SK-N-MC (cell line): ENCODE measurements around the gene FGF2.
"Not testable (repeated sequence)": the region's sequence is repeated elsewhere in the genome, so short reads cannot be mapped to it uniquely, and the experiment has no call there.

ENCODE experiments used
- DNase-seq: peaks from one replicate; pipeline ENCODE4 v3.0.0-alpha.2; 2011; ENCODE audit warnings: low read depth, low spot score
- H3K27ac ChIP-seq: fragments of 200-600 bp; sonication (generic); 2 replicates; pipeline ENCODE4 v1.5.1; 2016; ENCODE audit warnings: mixed run types
- H3K36me3 ChIP-seq: fragments of 200-600 bp; sonication (generic); 2 replicates; pipeline ENCODE4 v1.6.1; 2017; ENCODE audit warnings: antibody characterized with exemption, low read length, mixed read lengths; ENCODE audit not compliant: insufficient read depth
- H3K4me3 ChIP-seq: fragments of 200-600 bp; sonication (generic); 2 replicates; pipeline ENCODE4 v1.5.1; 2016
- H3K9ac ChIP-seq: fragments of 200-600 bp; sonication (generic); 2 replicates; pipeline ENCODE4 v1.8.0; 2017; ENCODE audit warnings: mixed run types, mixed read lengths; ENCODE audit not compliant: insufficient read length
- H3K9me3 ChIP-seq: fragments of 200-600 bp; sonication (generic); 2 replicates; pipeline ENCODE4 v1.6.1; 2017; ENCODE audit warnings: low read depth, mild to moderate bottlenecking, antibody characterized with exemption, low read length, moderate library complexity, mixed read lengths
- EZH2 ChIP-seq: fragments of 200-600 bp; sonication (generic); IDR thresholded peaks from one replicate; pipeline ENCODE4 v1.6.1; 2017; ENCODE audit warnings: antibody characterized with exemption
- FOXP2 ChIP-seq: optimal IDR thresholded peaks from 2 replicates; pipeline ENCODE3; 2011; ENCODE audit warnings: mild to moderate bottlenecking, moderate library complexity; ENCODE audit not compliant: insufficient read depth; ENCODE audit errors: extremely low read length, control extremely low read depth
- POLR2AphosphoS5 ChIP-seq: IDR thresholded peaks from 2 replicates; pipeline ENCODE4 v1.6.1; 2012; ENCODE audit warnings: mild to moderate bottlenecking, low read depth, low read length, borderline replicate concordance

FGF2 gene

DNA sequence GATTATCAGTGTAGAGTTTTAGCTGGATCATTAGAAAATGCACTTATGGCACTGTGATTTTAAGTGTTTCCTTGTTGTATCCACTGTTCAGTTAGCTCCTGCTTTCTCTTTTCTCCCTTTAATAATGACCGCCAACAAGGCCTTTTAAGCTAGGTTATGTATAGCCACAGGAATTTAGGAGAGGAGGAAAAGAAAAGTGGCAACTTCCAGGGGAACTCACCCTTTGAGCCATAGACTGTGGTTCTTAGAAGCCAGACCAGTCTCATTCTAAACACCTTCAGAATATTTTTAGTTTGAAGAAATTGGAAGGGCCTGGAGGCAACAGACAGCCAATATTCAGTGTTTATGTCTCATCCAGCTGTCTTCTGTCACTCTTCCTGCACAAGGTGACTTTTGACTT is 6.1 kb downstream of the FGF2 start:
- H3K9ac ChIP-seq = no peak overlapping the region
- no peaks in the 10 kb centered on the region for H3K9me3 ChIP-seq
- TF ChIP-seq EZH2 (no peak), POLR2AphosphoS5 (no peak), FOXP2 (no peak)
- no peak for DNase-seq
- H3K36me3 ChIP-seq = no peaks in the 10 kb centered on the region
- no peak overlapping the region for H3K4me3 ChIP-seq
- H3K27ac ChIP-seq = no peak overlapping the region

DNA sequence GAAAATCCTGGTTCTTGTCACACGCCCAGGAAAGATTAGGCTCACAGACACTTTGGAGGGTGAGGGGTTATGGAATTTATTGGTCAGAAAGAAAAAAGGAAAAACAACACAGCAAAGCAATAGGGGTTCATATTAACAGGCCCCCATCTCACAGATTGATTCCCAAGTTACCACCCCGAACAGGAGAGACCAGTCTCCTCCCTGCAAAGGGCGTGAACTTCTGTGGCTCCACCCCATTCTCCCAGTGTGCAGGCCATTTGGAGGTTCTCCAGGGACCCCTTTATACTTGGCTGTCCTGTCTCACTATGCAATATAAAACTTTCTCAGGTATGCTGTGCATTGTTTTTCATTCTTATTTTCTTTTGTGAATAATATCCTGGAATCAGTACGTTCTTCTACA is 7.4 kb downstream of the FGF2 start:
- H3K36me3 ChIP-seq = no peaks in the 10 kb centered on the region
- no peak for TF ChIP-seq POLR2AphosphoS5
- TF ChIP-seq EZH2 = no peak
- TF ChIP-seq FOXP2 = no peak
- no peaks in the 10 kb centered on the region for H3K9me3 ChIP-seq
- H3K9ac ChIP-seq = no peak overlapping the region
- no peak for DNase-seq
- H3K27ac ChIP-seq = no peak overlapping the region
- no peak overlapping the region for H3K4me3 ChIP-seq

DNA sequence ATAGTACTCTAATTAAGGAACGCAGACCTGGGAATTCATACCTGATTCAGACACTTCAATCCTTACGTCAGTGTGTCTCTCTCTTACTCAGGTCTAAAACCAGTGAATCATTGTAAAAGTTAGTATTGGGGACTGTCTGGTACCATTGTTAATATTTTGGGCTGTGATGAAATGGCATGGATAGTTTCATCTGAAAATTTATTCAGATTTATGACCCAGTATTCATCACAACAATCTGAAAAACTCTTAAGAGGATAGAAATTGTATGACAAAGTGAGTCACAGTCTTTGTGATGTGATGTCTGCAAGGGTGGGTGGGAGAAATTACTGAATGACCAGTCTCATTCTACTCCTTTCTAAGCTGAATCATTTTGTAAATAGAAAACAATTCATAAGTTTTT is 10.3 kb downstream of the FGF2 start:
- no peak overlapping the region for H3K4me3 ChIP-seq
- no peaks in the 10 kb centered on the region for H3K9me3 ChIP-seq
- TF ChIP-seq POLR2AphosphoS5 (no peak), FOXP2 (no peak), EZH2 (no peak)
- H3K9ac ChIP-seq = no peak overlapping the region
- no peak overlapping the region for H3K27ac ChIP-seq
- H3K36me3 ChIP-seq = no peaks in the 10 kb centered on the region
- no peak for DNase-seq

DNA sequence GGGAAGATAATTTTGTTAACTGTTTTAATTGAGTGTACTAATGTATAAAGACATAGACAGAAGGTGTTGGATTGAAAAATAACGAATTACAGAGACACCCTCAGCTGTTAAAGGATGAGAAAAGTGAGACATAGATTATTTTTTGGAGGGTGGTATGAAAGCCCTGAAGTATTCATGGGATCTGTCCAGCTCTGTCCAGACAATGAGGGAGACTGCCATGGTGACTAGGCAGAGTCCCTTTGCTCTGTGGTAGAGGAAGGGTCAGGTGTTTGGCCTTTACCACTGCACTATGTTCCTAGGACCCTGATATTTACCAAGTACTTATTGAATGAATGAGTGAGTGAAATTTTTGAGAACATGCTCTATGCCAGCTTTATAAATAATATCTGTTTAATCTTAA is 11.4 kb downstream of the FGF2 start:
- TF ChIP-seq POLR2AphosphoS5 = no peak
- no peak for TF ChIP-seq FOXP2
- no peak for TF ChIP-seq EZH2

DNA sequence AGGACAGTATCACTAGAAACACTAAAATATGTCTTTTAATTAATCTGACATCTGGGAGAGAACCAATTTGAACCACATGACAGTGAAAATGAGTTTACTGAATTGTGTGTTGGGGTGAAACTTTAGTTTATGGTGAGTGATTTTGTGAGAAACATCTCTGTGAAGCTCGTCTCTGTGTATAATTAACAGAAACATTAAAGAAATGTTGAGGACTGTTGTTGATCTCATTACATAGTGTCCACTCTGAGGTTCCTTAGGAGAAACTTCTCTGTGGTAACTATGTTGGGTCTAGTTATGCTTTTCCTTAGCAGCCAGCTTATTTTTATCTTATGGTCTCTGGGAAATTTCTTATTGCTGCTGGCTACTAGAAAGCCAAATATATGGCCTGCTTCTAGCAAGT is 15.8 kb downstream of the FGF2 start:
- Histone ChIP-seq H3K9ac (no peak overlapping the region), H3K9me3 (no peaks in the 10 kb centered on the region), H3K4me3 (no peak overlapping the region), H3K27ac (no peak overlapping the region), H3K36me3 (no peaks in the 10 kb centered on the region)
- no peak for TF ChIP-seq FOXP2
- no peak for TF ChIP-seq EZH2
- TF ChIP-seq POLR2AphosphoS5 = no peak
- no peak for DNase-seq

More for the DNA sequence above, 11.4 kb downstream of the FGF2 start:
- Histone ChIP-seq H3K4me3 (no peak overlapping the region), H3K27ac (no peak overlapping the region), H3K9ac (no peak overlapping the region), H3K36me3 (no peaks in the 10 kb centered on the region), H3K9me3 (no peaks in the 10 kb centered on the region)
- DNase-seq = no peak

DNA sequence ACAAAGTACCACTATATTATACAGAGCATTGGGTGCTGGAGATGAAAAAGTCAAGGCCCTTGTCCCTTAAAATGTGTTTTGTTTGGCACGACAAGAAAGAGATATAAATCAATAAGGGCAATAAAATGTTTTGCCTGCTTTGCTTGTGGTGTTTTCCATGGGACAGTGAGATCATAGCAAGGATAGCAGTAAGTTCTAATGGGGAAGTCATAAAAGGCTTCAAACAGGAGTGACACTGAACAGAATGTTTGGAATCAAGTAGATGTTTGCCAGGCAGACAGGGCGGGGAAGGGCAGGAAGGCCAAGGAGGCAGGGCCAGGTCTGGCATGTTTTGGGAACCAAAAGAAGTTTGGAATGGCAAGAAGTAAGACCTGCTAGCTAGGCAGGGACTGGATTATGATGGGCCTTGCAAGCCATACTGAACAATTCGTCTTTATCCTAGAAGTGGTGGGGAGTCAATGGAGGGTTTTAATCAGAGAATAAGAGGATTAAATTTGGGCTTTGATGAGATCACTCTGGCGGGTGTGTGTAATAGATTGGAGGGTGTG is 16.4 kb downstream of the FGF2 start:
- DNase-seq = no peak
- TF ChIP-seq EZH2 (no peak), FOXP2 (no peak), POLR2AphosphoS5 (no peak)
- Histone ChIP-seq H3K27ac (no peak overlapping the region), H3K36me3 (no peaks in the 10 kb centered on the region), H3K4me3 (no peak overlapping the region), H3K9ac (no peak overlapping the region), H3K9me3 (no peaks in the 10 kb centered on the region)

DNA sequence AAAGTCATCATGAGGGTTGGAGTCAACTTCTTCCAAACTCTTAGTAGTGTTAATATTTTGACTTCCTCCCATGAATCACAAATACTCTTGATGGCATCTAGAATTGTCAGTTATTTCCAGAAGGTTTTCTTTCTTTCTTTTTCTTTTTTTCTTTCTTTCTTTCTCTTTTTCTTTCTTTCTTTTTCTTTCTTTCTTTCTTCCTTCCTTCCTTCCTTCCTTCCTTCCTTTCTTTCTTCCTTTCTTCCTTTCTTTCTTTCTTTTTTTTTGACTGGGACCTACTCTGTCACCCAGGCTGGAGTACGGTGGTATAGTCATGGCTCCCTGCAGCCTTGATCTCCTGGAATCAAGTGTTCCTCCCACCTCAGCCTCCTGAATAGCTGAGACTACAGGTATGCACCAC is 17.8 kb downstream of the FGF2 start:
- not testable (repeated sequence) for H3K27ac ChIP-seq, H3K9me3 ChIP-seq, H3K36me3 ChIP-seq

DNA sequence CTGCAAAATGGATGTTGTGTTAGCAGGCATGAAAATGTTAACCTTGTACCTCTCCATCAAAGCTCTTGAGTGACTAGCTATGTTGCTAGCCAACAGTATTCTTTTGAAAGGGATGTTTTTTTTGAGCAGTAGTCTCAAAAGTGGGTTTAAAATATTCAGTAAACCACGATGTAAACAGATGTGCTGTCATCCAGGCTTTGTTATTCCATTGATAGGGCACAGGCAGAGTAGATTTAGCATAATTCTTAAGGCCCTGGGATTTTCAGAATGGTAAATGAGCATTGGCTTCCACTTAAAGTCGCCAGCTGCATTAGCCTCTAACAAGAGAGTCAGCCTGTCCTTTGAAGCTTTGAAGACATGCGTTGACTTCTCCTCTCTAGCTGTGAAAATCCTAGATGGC is 18.4 kb downstream of the FGF2 start:
- H3K9ac ChIP-seq = no peak overlapping the region
- H3K9me3 ChIP-seq = no peaks in the 10 kb centered on the region
- no peak overlapping the region for H3K27ac ChIP-seq
- no peak for TF ChIP-seq EZH2
- TF ChIP-seq FOXP2 = no peak
- TF ChIP-seq POLR2AphosphoS5 = no peak
- H3K4me3 ChIP-seq = no peak overlapping the region
- no peak for DNase-seq
- no peaks in the 10 kb centered on the region for H3K36me3 ChIP-seq

More for the DNA sequence above, 17.8 kb downstream of the FGF2 start:
- H3K4me3 ChIP-seq, H3K9ac ChIP-seq, DNase-seq: not testable (repeated sequence)

DNA sequence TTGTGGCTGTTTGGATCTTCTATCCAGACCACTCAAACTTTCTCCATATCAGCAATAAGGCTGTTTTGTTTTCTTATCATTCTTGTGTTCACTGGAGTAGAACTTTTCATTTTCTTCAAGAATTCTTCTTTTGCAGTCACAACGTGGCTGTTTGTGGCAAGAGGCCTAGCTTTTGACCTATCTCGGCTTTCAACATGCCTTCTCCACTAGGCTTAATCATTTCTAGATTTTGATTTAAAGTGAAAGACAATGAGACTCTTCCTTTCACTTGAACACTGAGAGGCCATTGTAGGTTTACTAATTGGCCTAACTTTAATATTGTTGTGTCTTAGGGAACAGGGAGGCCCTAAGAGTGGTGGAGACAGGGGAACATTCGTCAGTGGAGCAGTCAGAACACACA is 19.1 kb downstream of the FGF2 start:
- Histone ChIP-seq H3K36me3 (no peaks in the 10 kb centered on the region), H3K9ac (no peak overlapping the region), H3K4me3 (no peak overlapping the region), H3K9me3 (no peaks in the 10 kb centered on the region), H3K27ac (no peak overlapping the region)
- DNase-seq = no peak
- no peak for TF ChIP-seq POLR2AphosphoS5
- no peak for TF ChIP-seq FOXP2
- TF ChIP-seq EZH2 = no peak

DNA sequence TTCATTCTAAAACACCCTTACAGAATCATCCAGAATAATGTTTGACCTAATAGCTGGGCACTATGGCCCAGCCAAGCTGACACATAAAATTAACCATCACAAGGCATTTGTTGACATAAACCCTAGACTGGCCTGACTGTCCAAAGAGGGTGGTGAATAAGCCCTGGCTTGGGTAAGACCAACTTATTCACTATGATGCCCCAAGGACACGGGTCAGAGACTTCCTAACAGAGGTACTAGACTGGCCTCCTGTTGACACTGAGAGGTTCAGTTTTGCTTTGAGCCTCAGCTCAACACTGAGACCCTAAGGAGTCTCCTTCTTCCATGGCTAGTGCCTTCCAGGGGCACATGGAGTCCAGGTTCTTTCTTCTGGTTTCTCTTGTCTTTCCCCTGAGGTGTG is 21.3 kb downstream of the FGF2 start:
- Histone ChIP-seq H3K9me3 (no peaks in the 10 kb centered on the region), H3K36me3 (no peaks in the 10 kb centered on the region), H3K4me3 (no peak overlapping the region), H3K9ac (no peak overlapping the region), H3K27ac (no peak overlapping the region)
- no peak for DNase-seq
- TF ChIP-seq EZH2 = no peak
- TF ChIP-seq FOXP2 = no peak
- no peak for TF ChIP-seq POLR2AphosphoS5

DNA sequence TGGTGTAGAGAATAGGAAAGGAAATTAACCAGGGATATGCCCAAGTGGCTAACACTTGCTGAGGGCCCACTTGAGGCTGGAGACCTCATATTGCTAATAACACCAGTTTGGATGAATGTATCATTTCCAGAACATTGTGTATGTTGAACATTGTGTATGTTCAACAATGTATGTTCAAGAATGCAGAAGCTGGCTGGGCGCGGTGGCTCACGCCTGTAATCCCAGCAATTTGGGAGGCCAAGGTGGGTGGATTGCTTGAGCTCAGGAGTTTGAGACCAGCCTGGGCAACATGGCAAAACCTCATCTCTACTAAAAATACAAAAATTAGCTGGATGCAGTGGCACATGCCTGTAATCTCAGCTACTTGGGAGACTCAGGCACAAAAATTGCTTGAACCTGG is 23.2 kb downstream of the FGF2 start:
- not testable (repeated sequence) for H3K27ac ChIP-seq, H3K36me3 ChIP-seq, H3K4me3 ChIP-seq, H3K9ac ChIP-seq, H3K9me3 ChIP-seq, DNase-seq
